GM18870 (cell line): ENCODE data around the gene PTCRA.

Experiments used
- ATAC-seq: cut with Tn5 transposase; IDR thresholded peaks from one replicate; pipeline ENCODE4 v1.9.1; 2021; ENCODE audit warnings: moderate library complexity; ENCODE audit not compliant: unreplicated experiment

The PTCRA gene

DNA sequence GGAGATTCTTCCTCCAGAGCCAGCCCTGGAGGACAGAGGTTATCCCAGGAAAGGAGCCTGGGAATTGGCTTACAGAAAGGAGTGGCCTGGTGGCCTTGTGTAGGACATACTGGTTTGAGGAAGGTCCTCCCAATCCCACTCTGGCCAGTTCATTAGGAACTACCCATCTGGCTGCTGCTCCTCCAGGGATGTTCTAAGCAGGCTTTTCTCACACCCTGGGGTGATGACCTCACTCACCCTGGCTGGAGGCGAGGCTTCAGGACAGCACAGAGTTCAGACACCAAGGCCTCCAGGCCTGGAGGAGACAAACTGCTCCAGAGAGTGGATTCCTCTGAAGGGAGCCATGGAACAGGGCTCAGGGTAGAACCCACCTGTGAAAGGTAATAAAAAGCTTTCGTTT lies 53.6 kb downstream of the PTCRA start:
- no peak for ATAC-seq

DNA sequence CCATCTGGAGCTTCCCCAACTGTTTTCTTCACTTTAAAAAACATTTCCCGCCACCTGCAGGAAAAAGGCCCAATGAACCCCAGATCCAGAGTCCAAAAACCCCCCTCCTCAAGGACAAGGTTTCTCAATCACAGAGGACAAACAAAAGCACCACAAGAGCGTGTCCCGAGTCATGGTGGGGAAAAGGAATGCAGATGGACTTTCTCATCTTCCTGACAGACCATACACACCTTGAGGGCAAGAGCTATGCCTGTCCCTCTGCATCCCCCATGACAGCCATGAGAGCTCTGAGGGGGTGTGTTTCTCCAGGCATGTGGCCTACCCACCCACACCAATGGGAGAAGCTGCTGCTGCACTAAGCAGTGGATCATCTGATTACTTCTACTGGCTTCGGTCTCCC lies 54.1 kb downstream of the PTCRA start:
- no peak for ATAC-seq

DNA sequence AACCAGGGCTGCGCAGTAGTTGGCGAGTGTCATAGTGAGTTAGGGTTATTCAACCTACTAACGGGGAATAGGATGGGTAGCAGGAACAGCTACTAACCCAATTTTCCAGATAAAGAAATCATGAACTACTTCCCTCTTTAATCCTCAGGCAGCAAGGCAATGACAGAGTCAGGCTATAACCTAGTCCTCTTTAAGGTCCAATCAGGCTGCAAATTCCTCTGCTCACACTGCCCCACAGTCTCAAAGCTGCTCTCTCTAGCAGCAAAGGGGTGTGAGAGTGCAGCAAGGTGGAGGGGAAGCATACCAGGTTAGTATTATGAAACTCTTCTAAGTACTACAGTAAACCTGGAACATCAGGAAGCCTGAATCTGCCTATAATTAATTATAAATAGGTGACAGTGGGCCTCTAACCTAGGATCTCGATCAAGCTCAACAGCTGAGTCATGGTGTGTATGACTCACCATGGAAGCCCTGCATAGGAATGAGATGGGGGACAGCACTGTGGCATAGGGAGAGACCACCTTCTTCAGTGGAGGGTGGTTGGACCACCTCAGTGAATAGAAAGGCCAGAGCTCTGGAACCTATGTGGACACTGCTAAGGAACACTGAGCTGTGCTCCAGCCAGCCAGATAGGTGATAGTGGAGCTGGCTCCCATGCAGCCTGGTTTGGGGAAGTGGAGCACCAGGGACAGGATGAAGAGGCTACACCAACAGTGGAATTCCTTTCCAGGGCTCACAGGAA lies 55.2 kb downstream of the PTCRA start:
- no peak for ATAC-seq

DNA sequence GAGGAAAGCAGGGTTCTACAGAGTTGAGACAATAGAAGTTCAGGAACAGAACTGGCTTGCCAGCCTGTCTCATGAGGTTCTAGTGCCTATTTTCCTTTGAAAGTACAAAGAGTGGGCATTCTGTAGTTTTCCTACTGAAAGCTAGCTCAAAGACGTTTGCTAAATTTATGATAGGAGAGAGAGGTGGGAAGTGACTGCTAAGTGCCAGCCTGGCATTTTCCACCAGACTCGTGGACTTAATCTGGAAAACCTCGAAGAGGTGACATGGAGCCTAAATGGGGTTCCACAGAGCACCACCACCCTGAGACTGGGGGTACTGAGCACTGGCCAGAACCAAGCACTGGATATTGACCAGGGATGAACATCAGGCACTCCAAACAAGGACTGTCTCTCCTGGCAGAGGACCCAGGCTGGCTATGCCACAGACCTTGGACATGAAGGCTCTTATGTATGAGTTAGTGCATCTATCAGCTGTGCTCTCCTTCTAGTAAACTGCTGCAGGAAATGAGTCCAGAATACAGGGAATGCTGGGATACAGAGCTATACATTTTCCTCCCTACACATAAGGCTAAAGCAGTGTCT lies 56.0 kb downstream of the PTCRA start:
- ATAC-seq, result no peak

DNA sequence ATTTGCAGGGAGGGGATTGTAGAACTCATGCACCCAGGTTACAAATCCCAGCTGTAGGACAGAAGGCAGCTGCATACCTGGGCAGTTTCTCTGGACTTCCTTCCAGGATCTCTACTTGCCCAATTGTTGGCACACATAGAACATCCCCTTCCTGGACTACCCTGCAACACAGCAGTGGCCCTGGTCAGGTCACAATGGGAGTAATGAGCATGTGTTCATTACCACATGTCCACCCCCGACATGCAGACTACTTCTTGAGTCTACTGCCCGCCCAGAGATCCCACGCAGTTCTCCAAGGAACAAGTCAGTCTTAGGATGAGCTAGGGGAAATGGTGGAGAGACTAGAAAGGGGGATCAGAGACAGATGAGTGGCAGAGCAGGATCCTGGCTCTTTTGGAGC lies 58.1 kb downstream of the PTCRA start:
- no peak for ATAC-seq

DNA sequence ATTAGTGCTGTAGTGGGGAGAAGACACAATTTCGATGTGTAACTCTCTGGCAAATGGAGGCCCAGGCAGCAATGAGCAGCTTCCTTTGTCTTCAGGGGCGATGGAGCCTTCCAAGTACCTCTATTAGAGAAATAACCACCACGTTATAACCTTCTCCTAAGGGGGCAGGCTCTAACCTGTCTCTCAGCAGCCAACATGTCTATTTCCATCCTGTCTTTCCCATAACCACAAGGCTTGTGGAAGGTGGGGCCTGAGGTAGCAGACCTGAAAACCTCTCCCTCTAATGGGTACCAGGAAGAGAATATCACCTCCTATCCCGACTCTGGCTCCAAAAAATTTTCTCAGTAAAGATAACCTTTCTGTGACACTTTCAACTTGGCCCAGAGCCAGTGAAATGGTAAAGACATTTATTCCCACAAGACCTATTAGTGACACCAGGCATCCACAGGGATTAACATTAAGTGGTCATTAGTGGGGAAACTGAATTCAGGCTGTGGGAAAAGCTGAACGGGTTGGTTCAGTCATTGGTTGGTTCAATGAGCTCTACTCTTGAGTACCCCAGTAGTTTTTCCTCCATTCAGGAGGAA lies 59.2 kb downstream of the PTCRA start:
- no peak for ATAC-seq
